AG09319 (cell line): ENCODE data around the gene SBF2.
"Not testable (repeated sequence)": the region's sequence is repeated elsewhere in the genome, so short reads cannot be mapped to it uniquely, and the experiment has no call there.

Source experiments
- DNase-seq: peaks from one replicate; pipeline ENCODE4 v3.0.0-alpha.2; 2010; ENCODE audit warnings: low read depth; ENCODE audit errors: extremely low read depth
- TF ChIP-seq, protein P1 (sequence below): IDR thresholded peaks from 2 replicates; pipeline ENCODE4 v1.5.1; 2011; ENCODE audit warnings: low read depth, mild to moderate bottlenecking, inconsistent platforms, low read length, moderate library complexity

SBF2 gene

DNA sequence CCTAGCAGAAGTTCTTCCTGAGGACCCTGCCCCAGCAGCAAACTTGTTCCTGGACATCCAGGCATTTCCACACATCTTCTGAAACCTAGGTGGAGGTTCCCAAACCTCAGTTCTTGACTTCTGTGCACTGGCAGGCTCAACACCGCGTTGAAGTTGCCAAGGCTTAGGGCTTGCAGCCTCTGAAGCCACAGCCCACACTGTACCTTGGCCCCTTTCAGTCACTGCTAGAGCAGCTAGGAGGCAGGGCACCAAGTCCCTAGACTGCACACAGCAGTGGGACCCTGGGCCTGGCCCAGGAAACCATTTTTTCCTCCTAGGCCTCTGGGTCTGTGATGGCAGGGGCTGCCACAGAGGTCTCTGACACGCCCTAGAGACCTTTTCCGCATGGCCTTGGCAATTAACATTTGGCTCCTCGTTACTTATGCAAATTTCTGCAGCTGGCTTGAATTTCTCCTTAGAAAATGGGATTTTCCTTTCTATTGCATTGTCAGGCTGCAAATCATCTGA lies 159.0 kb downstream of the SBF2 start:
- TF ChIP-seq, protein P1, sequence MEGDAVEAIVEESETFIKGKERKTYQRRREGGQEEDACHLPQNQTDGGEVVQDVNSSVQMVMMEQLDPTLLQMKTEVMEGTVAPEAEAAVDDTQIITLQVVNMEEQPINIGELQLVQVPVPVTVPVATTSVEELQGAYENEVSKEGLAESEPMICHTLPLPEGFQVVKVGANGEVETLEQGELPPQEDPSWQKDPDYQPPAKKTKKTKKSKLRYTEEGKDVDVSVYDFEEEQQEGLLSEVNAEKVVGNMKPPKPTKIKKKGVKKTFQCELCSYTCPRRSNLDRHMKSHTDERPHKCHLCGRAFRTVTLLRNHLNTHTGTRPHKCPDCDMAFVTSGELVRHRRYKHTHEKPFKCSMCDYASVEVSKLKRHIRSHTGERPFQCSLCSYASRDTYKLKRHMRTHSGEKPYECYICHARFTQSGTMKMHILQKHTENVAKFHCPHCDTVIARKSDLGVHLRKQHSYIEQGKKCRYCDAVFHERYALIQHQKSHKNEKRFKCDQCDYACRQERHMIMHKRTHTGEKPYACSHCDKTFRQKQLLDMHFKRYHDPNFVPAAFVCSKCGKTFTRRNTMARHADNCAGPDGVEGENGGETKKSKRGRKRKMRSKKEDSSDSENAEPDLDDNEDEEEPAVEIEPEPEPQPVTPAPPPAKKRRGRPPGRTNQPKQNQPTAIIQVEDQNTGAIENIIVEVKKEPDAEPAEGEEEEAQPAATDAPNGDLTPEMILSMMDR = no peak
- DNase-seq = no peak

DNA sequence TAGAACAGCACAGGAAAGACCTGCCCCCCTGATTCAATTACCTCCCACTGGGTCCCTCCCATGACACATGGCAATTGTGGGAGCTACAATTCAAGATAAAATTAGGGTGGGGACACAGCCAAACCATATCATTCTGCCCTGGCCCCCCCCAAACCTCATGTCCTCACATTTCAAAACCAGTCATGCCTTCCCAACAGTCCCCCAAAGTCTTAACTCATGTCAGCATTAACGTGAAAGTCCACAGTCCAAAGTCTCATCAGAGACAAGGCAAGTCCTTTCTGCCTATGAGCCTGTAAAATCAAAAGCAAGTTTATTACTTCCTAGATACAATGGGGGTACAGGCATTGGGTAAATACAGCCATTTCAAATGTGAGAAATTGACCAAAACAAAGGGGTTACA lies 159.8 kb downstream of the SBF2 start:
- not testable (repeated sequence) for DNase-seq

- not testable (repeated sequence) for DNase-seq
Measured at GRCh38 chr11:10133251-10133650, 160.8 kb downstream of the SBF2 start.

GRCh38 chr11:10130875-10131274 lies 163.1 kb downstream of the SBF2 start:
- no peak for DNase-seq
- TF ChIP-seq, protein P1 = no peak

GRCh38 chr11:10129184-10129583 lies 164.8 kb downstream of the SBF2 start:
- DNase-seq = not testable (repeated sequence)

- TF ChIP-seq, protein P1 = no peak
- no peak for DNase-seq
Measured at GRCh38 chr11:10125522-10126133, 168.4 kb downstream of the SBF2 start.

DNA sequence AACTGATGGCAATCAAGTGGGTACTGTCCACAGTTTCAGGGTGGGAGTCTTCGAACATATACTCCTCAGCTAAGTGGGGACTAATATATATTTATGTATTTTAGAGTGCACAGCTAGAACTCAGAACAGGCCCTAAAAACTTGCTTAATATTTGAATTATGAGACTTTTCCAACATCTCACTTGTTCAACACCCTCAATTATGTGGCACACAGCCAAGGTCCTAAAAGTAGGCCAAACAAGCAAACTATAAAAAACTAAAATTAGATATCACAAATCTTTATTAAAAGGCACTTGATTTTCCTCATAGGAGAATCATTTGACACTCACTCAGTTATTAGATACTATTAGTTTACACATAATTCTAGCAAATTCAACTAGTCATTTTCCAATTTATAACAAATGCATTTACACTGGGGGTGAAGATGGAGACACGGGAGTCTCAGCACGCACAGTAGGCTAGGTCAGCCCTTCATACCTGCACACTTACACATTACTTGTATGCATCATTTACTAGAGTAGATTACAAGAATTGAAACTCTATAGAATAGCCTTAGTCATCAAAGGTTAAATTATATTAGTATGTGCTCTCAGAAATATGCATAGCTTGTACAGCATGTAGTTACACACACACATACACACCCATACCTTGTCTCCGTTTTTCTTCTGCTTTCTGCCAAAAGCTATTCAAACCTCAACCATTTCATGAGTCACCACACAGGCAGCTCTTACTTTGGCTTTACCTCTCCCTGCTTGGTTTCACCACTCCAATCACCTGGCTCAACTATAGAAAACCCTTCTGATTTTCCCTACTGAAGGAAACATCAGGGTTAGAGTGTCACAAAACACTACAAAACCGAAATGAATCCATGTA lies 171.5 kb downstream of the SBF2 start:
- no peak for DNase-seq
- TF ChIP-seq, protein P1 = no peak

GRCh38 chr11:10118865-10119264 lies 175.2 kb downstream of the SBF2 start:
- TF ChIP-seq, protein P1 = no peak
- no peak for DNase-seq
